ENCODE measurements around the gene MAGEF1.

GRCh38 chr3:184685646-184686045, 26.2 kb downstream of the MAGEF1 start:
- TF ChIP-seq, protein P1, sequence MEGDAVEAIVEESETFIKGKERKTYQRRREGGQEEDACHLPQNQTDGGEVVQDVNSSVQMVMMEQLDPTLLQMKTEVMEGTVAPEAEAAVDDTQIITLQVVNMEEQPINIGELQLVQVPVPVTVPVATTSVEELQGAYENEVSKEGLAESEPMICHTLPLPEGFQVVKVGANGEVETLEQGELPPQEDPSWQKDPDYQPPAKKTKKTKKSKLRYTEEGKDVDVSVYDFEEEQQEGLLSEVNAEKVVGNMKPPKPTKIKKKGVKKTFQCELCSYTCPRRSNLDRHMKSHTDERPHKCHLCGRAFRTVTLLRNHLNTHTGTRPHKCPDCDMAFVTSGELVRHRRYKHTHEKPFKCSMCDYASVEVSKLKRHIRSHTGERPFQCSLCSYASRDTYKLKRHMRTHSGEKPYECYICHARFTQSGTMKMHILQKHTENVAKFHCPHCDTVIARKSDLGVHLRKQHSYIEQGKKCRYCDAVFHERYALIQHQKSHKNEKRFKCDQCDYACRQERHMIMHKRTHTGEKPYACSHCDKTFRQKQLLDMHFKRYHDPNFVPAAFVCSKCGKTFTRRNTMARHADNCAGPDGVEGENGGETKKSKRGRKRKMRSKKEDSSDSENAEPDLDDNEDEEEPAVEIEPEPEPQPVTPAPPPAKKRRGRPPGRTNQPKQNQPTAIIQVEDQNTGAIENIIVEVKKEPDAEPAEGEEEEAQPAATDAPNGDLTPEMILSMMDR (IDR thresholded peaks at IDR 0.05), result no peak
- TF ChIP-seq EZH2phosphoT487 (IDR thresholded peaks at IDR 0.05), result no peak
